Natural killer cell (primary cell): ENCODE measurements around the gene LRRC61. TPM values are rescaled to one million over a fixed set of nuclear protein-coding genes. Genes with fewer than 3 reads are reported as not detected.

ENCODE experiments used
- ATAC-seq, 3 donors: fragments of 150-1000 bp in 2 of 3; fragments of 200-7000 bp in 1 of 3; cut with Tn5 transposase; 1 replicate in 1 of 3; 2 replicates in 2 of 3; pipeline ENCODE4 v1.10.0; 2021; ENCODE audit warnings: mild to moderate bottlenecking in 2 of 3, moderate library complexity in 2 of 3
- DNase-seq, 2 donors: peaks; one replicate each; pipeline versions ENCODE4 v3.0.0 to v3.0.0-alpha.2; 2013 to 2021; ENCODE audit warnings: mixed read lengths in 1 of 2
- H3K27ac ChIP-seq: one replicate; pipeline ENCODE4 v1.5.1; 2013; ENCODE audit warnings: mild to moderate bottlenecking, low read length
- H3K27me3 ChIP-seq: one replicate; pipeline ENCODE4 v1.6.1; 2013; ENCODE audit warnings: low read length; ENCODE audit not compliant: control insufficient read depth, insufficient read depth
- H3K36me3 ChIP-seq: one replicate; pipeline ENCODE4 v1.6.1; 2013; ENCODE audit warnings: low read length; ENCODE audit not compliant: control insufficient read depth, insufficient read depth
- H3K4me1 ChIP-seq: one replicate; pipeline ENCODE4 v1.6.1; 2013; ENCODE audit warnings: low read length; ENCODE audit not compliant: control insufficient read depth, insufficient read depth
- H3K4me3 ChIP-seq: one replicate; pipeline ENCODE4 v1.5.1; 2013; ENCODE audit warnings: low read length
- H3K9me3 ChIP-seq: one replicate; pipeline ENCODE4 v1.6.1; 2013; ENCODE audit warnings: low read length; ENCODE audit not compliant: control insufficient read depth, insufficient read depth
- H3K27ac Mint-ChIP-seq, 2 donors: one replicate each; pipeline ENCODE4 v1.8.0; 2022; ENCODE audit warnings: mild to moderate bottlenecking in 2 of 2, mixed read lengths in 2 of 2, moderate library complexity in 1 of 2
- H3K27me3 Mint-ChIP-seq, 2 donors: one replicate each; pipeline ENCODE4 v1.8.0; 2022; ENCODE audit warnings: low read depth in 2 of 2, mixed read lengths in 2 of 2
- H3K36me3 Mint-ChIP-seq: one replicate; pipeline ENCODE4 v1.8.0; 2022; ENCODE audit warnings: mixed read lengths
- H3K4me1 Mint-ChIP-seq, 2 donors: one replicate each; pipeline ENCODE4 v1.8.0; 2022; ENCODE audit warnings: mixed read lengths in 2 of 2
- H3K4me3 Mint-ChIP-seq: one replicate; pipeline ENCODE4 v1.8.0; 2022; ENCODE audit warnings: mild to moderate bottlenecking, moderate library complexity, mixed read lengths
- H3K9me3 Mint-ChIP-seq, 2 donors: one replicate each; pipeline ENCODE4 v1.8.0; 2022; ENCODE audit warnings: mixed read lengths in 2 of 2
- WGBS: methylation state at CpG from one replicate; pipeline ENCODE4 v1.1.7; 2013; ENCODE audit warnings: missing lambda C conversion rate; ENCODE audit not compliant: insufficient coverage; 5-methylcytosine and 5-hydroxymethylcytosine counted together
- intact Hi-C: fragments of 100-400 bp; cut with micrococcal nuclease; formaldehyde crosslinking; loops from one replicate; pipeline ENCODE4 v1.14.2; 2022
- total RNA-seq, 4 donors: library from RNA; stranded (reverse); fragments of 120-200 nt in 1 of 4; gene quantifications; one replicate each; pipeline versions ENCODE4 v1.2.3 to v1.2.4, GENCODE V29; 2013 to 2022
- TF ChIP-seq, protein P1 (sequence below): fragments of 200-600 bp; IDR thresholded peaks from one replicate; pipeline ENCODE4 v1.8.0; 2022; ENCODE audit warnings: antibody characterized with exemption

The LRRC61 gene
- total RNA-seq, 3 donors from 2014 or later (not counting 1 experiment from before 2014, with no cell fraction given) = 7.3 to 16.7 (median 13.7) TPM

DNA sequence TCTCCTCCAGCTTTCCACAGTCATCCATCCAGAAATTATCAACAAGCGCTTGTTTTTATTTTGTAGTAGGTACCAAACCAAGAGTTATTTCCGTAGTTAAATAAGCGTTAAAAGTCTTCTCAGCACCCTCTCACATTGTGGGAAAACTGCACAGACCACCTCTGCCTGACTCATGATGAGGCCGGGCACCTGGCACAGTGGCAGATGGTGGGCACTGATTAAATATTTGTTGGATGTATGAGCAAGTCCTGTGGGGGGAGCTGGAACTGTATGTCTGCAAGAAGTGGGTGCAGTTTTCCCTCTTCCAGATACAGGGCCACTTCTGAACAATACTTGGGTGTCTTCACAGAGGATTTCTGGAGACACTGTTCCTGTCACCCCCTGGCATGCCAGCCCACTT lies 40.2 kb downstream of the LRRC61 start:
- ATAC-seq = no peak
- Mint-ChIP-seq H3K9me3 (peaks cover 0 to 3% of the 10 kb centered on the region in 2 donors), H3K27me3 (peaks cover 0 to 5% of the 10 kb centered on the region in 2 donors), H3K27ac (no peak overlapping the region), H3K4me1 (peaks cover 20 to 24% of the 10 kb centered on the region in 2 donors), H3K4me3 (no peak overlapping the region), H3K36me3 (no peaks in the 10 kb centered on the region)
- Histone ChIP-seq H3K27me3 (no peaks in the 10 kb centered on the region), H3K4me1 (peaks cover 26% of the 10 kb centered on the region), H3K27ac (no peak overlapping the region), H3K9me3 (no peaks in the 10 kb centered on the region), H3K36me3 (no peaks in the 10 kb centered on the region), H3K4me3 (no peak overlapping the region)
- intact Hi-C loops = loop anchor here (2.0 kb wide), 1 partner anchor 15 kb away; the partner anchor contains the start of gene ZNF775
- TF ChIP-seq, protein P1, sequence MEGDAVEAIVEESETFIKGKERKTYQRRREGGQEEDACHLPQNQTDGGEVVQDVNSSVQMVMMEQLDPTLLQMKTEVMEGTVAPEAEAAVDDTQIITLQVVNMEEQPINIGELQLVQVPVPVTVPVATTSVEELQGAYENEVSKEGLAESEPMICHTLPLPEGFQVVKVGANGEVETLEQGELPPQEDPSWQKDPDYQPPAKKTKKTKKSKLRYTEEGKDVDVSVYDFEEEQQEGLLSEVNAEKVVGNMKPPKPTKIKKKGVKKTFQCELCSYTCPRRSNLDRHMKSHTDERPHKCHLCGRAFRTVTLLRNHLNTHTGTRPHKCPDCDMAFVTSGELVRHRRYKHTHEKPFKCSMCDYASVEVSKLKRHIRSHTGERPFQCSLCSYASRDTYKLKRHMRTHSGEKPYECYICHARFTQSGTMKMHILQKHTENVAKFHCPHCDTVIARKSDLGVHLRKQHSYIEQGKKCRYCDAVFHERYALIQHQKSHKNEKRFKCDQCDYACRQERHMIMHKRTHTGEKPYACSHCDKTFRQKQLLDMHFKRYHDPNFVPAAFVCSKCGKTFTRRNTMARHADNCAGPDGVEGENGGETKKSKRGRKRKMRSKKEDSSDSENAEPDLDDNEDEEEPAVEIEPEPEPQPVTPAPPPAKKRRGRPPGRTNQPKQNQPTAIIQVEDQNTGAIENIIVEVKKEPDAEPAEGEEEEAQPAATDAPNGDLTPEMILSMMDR = no peak
- DNase-seq = no peak
- WGBS = 60% methylated on average over 4 of the region's 4 CpGs

DNA sequence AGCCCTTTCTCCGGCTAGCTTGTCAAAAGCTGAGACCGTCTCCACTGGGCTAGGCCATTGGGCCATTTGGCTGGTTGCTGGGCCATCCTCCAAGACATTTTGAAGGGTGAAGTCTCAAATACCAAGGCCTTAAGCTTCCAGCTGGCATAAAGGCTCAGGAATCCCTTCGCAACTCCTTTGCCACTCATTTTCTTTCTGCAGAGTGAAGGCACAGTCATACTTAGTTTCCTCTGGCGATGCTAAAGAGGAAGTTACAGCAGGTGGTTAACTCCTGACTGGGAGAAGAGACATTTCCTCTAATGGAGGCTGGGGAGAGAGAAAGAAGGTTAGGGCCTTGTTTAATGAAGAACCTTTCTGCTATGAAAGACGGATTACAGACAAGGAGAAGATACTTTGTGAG lies 40.7 kb downstream of the LRRC61 start:
- H3K27ac ChIP-seq = no peak overlapping the region
- intact Hi-C loops = loop anchor here (2.0 kb wide), 1 partner anchor 15 kb away; the partner anchor contains the start of gene ZNF775
- H3K36me3 Mint-ChIP-seq = no peaks in the 10 kb centered on the region
- H3K27me3 ChIP-seq = no peaks in the 10 kb centered on the region
- H3K4me3 ChIP-seq = no peak overlapping the region
- WGBS = 56% methylated on average over 5 of the region's 5 CpGs
- peaks cover 0 to 3% of the 10 kb centered on the region in 2 donors for H3K9me3 Mint-ChIP-seq
- peaks cover 22% of the 10 kb centered on the region for H3K4me1 ChIP-seq
- no peak overlapping the region for H3K27ac Mint-ChIP-seq
- ATAC-seq (no peak), DNase-seq (no peak)
- H3K4me3 Mint-ChIP-seq = no peak overlapping the region
- peaks cover 15 to 19% of the 10 kb centered on the region in 2 donors for H3K4me1 Mint-ChIP-seq
- no peaks in the 10 kb centered on the region for H3K36me3 ChIP-seq
- TF ChIP-seq, protein P1 = no peak
- H3K27me3 Mint-ChIP-seq = peaks cover 0 to 5% of the 10 kb centered on the region in 2 donors
- H3K9me3 ChIP-seq = no peaks in the 10 kb centered on the region

DNA sequence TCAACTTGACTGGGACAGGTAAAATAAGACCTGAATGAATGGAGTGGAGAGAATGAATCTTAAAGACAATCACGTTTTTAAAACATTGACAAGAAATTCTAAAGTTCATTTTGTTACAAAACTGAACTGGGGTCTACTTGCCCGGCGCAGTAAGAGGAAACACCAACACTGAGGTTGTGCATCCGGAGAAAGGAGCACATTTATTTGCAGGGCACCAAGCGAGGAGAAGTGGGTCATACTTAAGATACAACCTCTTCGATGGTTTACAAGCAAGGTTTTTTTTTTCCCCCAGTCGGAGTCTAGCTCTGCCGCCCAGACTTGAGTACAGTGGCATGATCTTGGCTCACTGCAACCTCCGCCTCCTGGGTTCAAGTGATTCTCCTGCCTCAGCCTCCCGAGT lies 42.0 kb downstream of the LRRC61 start:
- no peaks in the 10 kb centered on the region for H3K9me3 ChIP-seq
- H3K4me1 Mint-ChIP-seq = peaks cover 11 to 19% of the 10 kb centered on the region in 2 donors
- intact Hi-C loops = no loop called here
- DNase-seq = no peak
- H3K4me3 Mint-ChIP-seq = no peak overlapping the region
- H3K27me3 ChIP-seq = no peaks in the 10 kb centered on the region
- no peak overlapping the region for H3K27ac Mint-ChIP-seq
- no peak overlapping the region for H3K4me3 ChIP-seq
- peaks cover 29% of the 10 kb centered on the region for H3K4me1 ChIP-seq
- H3K36me3 ChIP-seq = no peaks in the 10 kb centered on the region
- no peaks in the 10 kb centered on the region for H3K36me3 Mint-ChIP-seq
- peaks cover 0 to under 1% of the 10 kb centered on the region in 2 donors for H3K9me3 Mint-ChIP-seq
- no peak for ATAC-seq
- TF ChIP-seq, protein P1 = no peak
- no peaks in the 10 kb centered on the region for H3K27me3 Mint-ChIP-seq
- peak overlapping the region; percentile 87 for H3K27ac ChIP-seq
- WGBS = 78% methylated on average over 10 of the region's 10 CpGs
